OCI-M2 (cell line): Measurements from ENCODE around the gene TTC32.
"Not testable (repeated sequence)": the region's sequence is repeated elsewhere in the genome, so short reads cannot be mapped to it uniquely, and the experiment has no call there.

ENCODE experiments used
- DNase-seq: peaks from one replicate; lab custom pipeline; 2025; ENCODE audit not compliant: unreplicated experiment; lab: John Stamatoyannopoulos, UW

Gene TTC32

DNA sequence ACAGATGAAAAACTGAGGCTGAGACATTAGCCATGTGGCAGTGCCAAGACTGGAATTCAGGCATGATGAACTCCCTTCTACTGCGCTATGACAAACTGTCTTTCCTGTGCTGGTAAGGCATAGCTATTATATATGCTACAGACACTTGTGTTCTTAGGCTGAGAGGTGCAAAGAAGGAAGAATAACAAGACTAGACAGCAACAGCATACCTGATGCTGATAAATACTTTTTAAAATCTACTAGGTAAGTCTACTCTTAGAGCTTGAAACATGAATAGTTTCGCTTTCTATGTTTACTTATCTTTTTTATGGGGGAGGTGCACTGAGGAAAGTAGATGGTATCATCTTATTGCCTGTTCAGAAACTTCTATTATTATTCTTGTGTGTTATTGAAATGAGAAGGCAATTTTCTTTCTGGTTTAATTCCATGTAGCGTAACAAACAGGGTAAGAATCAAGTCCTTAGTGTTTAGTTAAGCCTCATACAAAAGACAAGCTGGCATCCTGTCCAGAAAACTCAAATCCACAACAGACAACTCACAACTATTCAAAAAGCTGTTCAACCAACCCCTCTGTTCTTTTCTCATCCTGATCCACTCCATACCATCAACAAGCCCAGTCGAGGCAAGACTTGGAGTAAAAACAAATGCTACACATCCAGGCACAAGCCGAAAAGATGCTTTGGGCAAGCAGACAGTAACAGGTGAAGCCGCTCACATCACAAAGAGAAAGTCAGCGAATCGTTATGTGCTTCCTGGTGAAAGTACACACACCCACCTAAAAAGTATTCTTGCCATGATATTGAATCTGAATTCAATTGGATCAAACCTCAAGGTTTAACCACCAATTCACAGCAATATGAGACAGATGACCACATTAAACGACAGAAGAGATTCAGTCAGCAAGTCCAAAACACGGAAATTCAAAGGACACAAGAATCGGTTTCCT lies 1.5 kb downstream of the TTC32 start:
- no peak for DNase-seq

- no peak for DNase-seq
Measured at GRCh38 chr2:19898592-19899329, 3.0 kb downstream of the TTC32 start.

DNA sequence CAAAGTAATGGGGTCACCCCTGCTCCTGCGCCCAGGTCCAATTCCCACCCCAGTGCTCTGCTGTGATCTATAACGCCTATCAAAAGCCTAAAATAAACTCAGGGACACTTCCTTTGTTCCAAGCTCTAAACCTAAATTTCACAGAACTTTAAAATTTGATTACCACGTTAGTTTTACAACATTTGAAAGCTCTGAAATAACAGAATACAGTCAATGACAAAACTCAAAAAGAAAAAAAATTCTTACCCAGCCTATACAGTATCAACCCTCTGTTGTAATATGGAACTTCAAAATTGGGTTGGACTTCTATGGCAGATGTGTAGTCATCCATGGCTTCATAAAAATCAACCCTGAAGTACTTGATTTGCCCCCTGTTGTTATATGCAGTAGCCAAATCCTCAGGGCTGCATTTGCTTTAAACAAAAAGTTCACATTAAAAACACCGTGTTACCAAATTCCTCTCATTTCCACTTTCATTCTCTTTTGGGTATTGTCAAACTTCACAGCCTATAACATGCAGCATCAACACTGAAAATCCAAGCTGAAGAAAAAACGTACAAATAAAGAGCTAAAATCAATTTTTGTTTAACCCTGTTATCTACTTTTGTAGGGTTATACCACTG lies 4.0 kb downstream of the TTC32 start:
- no peak for DNase-seq

DNA sequence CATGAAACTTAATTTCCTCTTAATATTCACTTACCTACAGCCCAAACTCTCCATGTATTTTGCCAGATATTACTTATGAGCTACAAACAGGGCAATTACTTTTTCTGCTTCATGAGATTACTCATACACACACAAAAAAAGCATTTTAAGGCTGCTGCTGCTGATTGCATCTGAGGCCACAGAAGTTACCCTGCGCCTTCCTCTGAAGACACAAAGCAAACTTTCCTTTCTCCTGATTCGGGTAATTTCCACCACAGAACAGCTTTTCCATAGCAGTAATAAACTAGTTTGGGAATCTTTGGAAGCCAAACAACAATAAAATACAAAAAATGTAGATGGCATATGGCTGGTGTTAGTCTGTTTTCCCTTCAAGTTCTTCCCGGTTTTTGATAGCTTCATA lies 6.2 kb downstream of the TTC32 start:
- DNase-seq = no peak

- DNase-seq = no peak
Measured at GRCh38 chr2:19894134-19894792, 7.5 kb downstream of the TTC32 start.

GRCh38 chr2:19893520-19894133 lies 8.2 kb downstream of the TTC32 start:
- no peak for DNase-seq

GRCh38 chr2:19891971-19892370 lies 9.8 kb downstream of the TTC32 start:
- DNase-seq = not testable (repeated sequence)

- DNase-seq = no peak
Measured at GRCh38 chr2:19890104-19890503, 11.7 kb downstream of the TTC32 start.

DNA sequence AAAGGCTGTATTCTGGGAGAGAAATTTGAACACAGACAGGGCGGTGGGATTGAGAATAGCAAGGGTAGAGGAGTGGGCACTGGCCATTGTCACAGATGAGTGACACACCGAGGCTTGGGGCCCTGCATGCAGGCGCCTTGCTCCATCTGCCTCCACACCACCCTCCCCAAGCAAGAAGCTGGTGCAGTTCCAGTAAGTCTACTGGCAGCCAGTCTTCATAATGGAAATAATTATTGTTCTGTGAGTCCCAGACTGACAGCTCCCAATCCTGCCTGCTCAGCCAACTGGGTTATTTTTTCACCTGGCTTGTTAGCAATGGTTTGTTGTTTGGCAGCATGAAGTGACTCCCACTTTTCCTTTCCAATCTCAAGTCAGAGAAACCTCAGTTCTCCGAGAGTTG lies 13.0 kb downstream of the TTC32 start:
- DNase-seq = no peak

DNA sequence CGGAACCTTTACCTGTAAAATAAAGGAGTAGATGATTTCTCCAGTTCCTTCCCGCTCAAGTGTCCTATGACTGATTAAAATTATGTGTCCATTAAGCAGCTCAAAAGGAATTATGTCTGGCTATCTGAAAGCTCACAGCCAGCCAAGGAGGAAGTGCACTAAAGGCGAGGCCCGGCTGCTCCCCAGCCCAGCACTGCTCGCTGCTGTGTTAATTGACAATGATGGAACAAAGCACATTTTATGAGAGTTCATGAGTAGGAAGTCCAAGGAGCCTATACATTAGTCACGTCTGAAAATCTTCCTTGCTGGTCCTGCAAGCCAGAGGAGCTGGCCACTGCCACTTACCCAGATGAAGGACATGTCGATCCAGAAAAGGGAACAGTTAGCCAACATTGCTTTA lies 14.3 kb downstream of the TTC32 start:
- no peak for DNase-seq

DNA sequence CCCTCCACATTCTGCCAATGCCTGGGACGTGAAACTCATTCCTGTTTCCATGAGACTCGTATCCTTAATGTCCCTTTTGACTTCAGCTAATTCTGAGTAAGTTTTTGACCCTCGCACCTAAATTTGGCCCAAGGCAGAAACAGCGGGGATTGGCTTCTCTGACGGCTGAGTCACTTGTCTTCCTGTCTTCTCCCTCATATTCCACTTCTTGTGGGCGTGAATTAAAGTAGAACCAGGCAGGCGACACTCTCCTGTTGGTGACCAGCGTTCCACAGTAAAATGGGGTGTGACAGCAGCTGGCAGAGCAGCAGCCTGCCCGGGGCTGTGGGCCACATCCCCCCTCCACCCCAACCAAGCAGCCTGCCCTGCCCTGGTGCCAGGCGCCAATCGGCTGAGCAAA lies 15.5 kb downstream of the TTC32 start:
- DNase-seq = no peak

GRCh38 chr2:19885791-19886190 lies 16.0 kb downstream of the TTC32 start:
- no peak for DNase-seq

GRCh38 chr2:19883971-19884720 lies 17.6 kb downstream of the TTC32 start:
- no peak for DNase-seq

DNA sequence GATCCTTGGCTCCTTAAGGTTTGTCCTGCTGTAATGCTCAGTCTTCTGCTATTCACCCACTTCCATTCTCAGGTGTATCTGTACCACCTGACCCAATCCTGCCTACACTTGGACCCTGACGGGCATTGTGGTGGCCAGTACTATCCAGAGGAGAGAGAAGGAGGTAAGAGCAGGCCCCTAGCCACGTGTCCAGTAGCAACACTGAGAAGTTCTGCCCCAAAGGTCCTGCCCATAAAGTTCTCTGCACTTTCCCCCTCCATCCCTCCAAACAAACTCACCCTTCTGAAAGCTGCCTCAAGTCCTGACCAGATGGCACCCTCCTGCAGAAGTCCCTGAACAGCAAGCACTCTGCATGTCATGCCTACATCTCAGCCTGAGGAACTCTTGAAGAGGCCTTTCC lies 18.3 kb downstream of the TTC32 start:
- no peak for DNase-seq

DNA sequence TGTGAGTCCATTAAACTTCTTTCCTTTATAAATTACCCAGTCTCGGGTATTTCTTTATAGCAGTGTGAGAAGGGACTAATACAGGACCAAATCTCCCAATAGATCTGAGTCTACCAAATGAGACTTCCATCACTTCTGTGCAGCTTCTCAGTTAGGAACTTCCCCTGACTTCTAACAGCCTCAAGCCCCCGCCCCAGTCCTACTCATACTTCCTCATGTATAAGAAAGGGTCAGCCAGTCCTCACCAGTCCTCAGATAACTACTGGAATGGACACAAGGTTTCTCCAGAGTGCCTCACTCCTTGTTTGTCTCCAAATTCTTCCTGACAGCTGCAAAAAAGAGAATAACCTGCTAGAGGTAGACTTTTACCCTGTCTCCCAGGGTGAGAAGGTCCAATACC lies 19.5 kb downstream of the TTC32 start:
- DNase-seq = no peak

GRCh38 chr2:19881908-19882265 lies 19.9 kb downstream of the TTC32 start:
- no peak for DNase-seq

DNA sequence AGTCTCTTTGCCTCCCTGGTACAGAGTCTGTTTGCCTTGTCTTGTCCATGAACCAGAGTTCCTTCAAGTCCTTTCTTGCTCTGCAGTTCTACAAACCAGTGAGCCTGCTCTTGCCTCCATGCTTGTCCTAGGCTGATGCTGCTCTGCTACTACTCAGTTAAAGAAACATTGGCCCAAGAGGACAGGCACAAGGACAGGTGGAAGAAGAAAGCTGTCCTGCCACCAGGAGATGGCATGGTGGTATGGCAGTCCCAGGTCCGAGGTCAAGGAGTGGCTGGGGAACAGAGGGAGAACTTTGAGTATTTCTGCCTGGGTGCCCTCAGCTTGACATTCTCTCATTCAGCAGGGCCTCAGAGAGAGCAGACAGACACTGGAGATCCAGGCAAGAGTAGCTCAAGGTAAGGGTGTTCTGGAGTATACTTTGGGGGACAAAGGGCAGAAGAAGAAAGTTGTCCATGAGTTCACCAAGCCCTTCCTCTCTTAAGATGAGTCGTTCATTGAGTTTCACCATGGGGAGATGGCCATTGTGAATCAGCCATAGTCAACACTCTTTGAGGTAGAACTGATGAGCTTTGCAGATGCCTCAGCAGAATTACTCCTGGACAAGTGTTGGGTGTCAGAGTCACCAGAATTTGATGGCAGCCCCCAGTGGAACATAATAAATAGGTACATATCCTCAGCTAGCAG lies 20.4 kb downstream of the TTC32 start:
- DNase-seq = no peak

DNA sequence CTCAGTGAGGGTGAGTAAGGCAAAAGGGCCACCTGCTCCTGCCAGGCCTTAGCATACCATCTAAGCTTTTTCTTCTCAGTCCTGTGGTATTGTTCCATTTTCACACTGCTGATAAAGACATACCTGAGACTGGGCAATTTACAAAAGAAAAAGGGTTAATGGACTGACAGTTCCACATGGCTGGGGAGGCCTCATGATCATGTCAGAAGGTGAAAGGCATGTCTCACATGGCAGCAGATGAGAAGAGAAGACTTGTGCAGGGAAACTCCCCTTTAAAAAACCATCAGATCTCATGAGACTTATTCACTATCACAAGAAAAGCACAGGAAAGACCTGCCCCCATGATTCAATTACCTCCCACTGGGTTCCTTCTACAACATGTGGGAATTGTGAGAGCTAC lies 21.6 kb downstream of the TTC32 start:
- DNase-seq = not testable (repeated sequence)

DNA sequence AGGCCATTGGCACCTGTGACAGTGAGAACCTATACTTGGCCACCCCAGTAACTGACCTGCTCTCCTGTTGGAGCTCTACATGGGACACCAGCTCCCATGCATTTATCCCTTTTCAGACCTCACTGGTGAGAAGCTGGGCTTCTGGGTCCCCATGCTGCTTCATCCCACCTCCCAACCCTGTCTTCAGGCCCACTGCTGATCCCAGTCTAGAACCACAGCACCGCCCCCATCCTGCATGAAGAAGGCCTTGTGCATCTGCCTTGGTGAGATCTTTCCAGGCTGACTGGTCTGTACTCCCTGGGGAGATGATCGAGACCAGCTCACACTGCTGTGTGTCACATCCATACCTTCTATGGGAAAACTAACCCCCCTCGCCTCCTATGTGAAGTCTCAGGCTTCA lies 22.7 kb downstream of the TTC32 start:
- DNase-seq = no peak
